ENCODE results near the gene CHIC1.
"Not testable (repeated sequence)": the region's sequence is repeated elsewhere in the genome, so short reads cannot be mapped to it uniquely, and the experiment has no call there.

The CHIC1 gene

DNA sequence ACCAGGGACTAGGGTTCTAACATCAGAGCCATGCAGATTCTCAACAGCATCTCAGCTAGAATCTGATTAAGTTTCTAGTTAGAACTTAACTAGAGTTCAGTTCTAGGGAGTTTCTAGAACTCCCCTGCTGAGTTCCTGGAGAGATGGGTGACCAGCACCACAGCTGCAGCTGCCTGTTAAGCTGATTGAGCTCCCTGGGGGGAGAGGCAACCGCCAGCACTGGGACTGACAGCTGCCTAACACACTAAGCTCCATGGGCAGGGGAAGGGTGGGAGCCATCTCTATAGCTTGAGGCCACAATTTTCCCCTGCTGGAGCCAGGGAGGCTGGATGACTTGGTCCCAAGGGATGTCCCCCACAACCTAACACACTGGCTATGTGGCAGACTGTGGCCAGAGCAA is 84.2 kb downstream of the CHIC1 start:
- no peak for DNase-seq (ENCODE audit: low spot score in 2 of 2)
- H3K27me3 ChIP-seq (ENCODE audit: low read depth), result no peaks in the 10 kb centered on the region
- no peaks in the 10 kb centered on the region for H3K36me3 ChIP-seq (replicated peaks)
- in situ Hi-C loops (cut with MboI; ENCODE audit: low sequenced_read_pairs), result no loop called here
- no peaks in the 10 kb centered on the region for H3K4me1 ChIP-seq
- H3K9me3 ChIP-seq, result peaks cover 8% of the 10 kb centered on the region
- no peak overlapping the region for H3K4me3 ChIP-seq

DNA sequence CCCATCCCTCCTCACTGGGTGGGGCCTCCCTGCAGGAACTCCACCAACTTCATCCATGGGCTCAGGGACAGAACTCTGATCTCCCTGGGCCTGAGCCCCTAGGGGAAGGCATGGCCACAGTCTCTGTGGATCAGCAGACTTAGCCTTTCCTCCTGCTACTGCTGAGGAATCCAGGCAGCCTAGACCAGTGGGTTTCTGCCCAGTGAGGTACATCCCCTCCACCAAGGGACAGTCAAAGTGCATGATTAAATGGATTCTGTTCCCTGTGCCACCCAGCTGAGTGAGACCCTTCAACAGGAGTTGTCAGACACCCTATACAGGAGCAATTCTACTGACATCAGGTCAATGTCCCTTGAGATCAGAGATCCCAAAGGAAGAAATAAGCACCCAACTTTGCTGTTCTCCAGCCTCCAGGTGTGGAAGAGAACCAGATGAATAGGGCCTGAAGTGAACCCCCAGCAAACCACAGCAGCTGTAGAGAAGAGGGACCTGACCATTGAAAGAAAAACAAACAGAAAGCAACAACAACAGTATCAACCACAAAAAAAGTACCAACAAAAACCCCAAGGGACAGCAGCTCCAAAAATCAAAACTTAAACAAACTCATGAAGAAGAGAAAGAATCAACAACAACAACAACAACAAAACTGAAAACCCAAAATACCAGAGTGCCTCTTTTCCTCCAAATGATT is 84.8 kb downstream of the CHIC1 start:
- H3K4me1 ChIP-seq, result no peaks in the 10 kb centered on the region
- no peaks in the 10 kb centered on the region for H3K27me3 ChIP-seq (ENCODE audit: low read depth)

DNA sequence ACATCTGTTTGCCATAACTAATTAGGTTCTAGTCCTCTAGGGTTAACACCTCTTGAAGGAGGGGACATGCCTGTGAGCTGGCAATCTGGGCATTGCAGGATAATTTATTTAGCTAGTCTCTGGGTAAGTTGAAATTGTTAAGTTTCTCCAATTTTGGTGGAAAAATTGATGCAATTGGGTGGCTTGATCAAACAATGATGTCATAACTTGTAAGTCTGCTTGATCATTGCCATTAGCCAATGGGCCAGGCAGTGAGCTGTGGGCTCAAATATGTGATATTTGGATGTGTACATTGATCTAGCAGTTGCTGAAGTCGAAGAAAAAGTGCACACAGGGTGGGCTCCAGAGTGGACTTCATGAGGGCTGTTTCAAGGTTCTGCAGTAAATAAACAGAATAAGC is 98.3 kb downstream of the CHIC1 start:
- in situ Hi-C loops (cut with MboI; ENCODE audit: low sequenced_read_pairs); DNase-seq (ENCODE audit: low spot score in 2 of 2); H3K4me3 ChIP-seq; H3K4me1 ChIP-seq; H3K36me3 ChIP-seq (replicated peaks); H3K27me3 ChIP-seq (ENCODE audit: low read depth); H3K9me3 ChIP-seq: not testable (repeated sequence)

More for the DNA sequence above, 84.8 kb downstream of the CHIC1 start:
- H3K36me3 ChIP-seq (replicated peaks), result no peaks in the 10 kb centered on the region
- no peak overlapping the region for H3K4me3 ChIP-seq
- no peak for DNase-seq (ENCODE audit: low spot score in 2 of 2)
- in situ Hi-C loops (cut with MboI; ENCODE audit: low sequenced_read_pairs), result no loop called here
- H3K9me3 ChIP-seq, result peaks cover 8% of the 10 kb centered on the region

DNA sequence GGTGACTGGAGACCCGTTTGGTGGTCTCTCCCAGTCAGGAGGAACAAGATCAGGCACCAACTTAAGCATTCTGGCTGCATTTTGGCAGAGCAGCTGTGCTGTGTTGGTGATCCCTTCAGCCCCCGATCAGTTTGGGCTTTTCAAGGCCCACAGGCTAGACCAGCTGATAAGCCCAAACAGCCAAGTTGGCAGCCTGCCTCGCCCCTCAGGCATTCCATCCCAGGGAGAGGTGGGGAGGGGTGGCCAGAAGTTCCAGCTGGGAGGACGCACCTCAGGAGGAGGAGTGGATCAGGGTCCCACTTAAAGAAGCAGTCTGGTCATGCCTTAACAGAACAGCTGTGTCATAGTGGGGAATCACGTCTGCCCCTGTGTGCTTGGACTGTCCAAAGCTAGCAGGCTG is 105.8 kb downstream of the CHIC1 start:
- Histone ChIP-seq H3K36me3 (replicated peaks) (no peaks in the 10 kb centered on the region), H3K9me3 (0 out of 2 replicates have a peak, but pooled peaks cover 2% of the 10 kb centered on the region), H3K4me3 (no peak overlapping the region), H3K4me1 (no peaks in the 10 kb centered on the region), H3K27me3 (ENCODE audit: low read depth) (no peaks in the 10 kb centered on the region)
- in situ Hi-C loops (cut with MboI; ENCODE audit: low sequenced_read_pairs), result no loop called here
- DNase-seq (ENCODE audit: low spot score in 2 of 2), result no peak

DNA sequence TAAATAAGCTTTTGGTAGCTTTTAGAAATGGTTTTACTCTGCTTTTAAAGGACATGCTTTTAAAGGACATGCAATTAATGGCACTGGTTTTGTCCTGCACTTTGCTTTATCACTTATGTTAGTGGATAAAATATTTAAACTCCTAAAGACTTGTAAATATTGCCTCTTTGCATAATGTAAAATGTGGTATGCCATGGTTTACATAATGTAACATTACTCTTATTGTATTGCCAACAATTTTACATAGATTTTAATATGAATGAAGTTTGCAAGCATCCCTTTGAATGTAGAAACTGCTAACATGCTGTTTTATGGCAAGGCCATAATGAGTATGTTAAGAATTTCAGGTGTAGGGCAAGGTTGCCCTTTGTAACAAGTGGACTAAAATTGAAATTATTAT is 118.4 kb downstream of the CHIC1 start:
- H3K27me3 ChIP-seq (ENCODE audit: low read depth), result no peaks in the 10 kb centered on the region
- in situ Hi-C loops (cut with MboI; ENCODE audit: low sequenced_read_pairs), result no loop called here
- H3K4me1 ChIP-seq, result peaks cover 18% of the 10 kb centered on the region
- no peak overlapping the region for H3K4me3 ChIP-seq
- DNase-seq (ENCODE audit: low spot score in 2 of 2), result peak in 1 of 2 experiments; percentile 57
- H3K9me3 ChIP-seq, result no peaks in the 10 kb centered on the region
- no peaks in the 10 kb centered on the region for H3K36me3 ChIP-seq (replicated peaks)

DNA sequence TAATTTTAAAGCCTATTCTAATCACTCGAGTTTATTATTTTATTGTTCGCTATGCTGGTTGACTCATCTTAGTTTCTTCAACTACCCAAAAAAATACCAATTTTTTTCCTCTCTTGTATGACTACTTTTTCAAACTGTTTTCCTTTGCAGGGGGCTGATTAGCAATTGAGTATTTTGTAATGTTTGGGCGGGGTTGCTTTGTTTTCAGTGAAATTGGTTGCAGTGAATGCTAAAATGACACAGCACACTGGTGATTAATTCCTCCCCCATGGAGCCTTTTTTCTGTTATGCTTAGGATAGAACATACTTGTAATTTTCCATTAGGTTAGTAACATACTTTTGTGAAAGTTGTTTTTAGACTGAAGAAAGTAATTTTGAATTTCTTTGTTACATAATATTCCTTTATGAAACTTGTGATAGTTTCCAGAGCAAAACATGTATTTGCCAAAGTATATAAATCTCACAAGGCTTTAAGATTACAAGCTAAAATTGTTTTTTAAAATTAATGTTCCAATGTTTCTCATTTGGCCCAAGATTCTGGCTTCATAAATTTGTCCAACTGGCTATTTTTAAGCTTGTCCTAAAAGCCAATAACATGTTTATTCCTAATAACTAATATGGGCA is 120.4 kb downstream of the CHIC1 start:
- in situ Hi-C loops (cut with MboI; ENCODE audit: low sequenced_read_pairs), result no loop called here
- H3K4me1 ChIP-seq, result peaks cover 18% of the 10 kb centered on the region
- DNase-seq (ENCODE audit: low spot score in 2 of 2), result no peak

DNA sequence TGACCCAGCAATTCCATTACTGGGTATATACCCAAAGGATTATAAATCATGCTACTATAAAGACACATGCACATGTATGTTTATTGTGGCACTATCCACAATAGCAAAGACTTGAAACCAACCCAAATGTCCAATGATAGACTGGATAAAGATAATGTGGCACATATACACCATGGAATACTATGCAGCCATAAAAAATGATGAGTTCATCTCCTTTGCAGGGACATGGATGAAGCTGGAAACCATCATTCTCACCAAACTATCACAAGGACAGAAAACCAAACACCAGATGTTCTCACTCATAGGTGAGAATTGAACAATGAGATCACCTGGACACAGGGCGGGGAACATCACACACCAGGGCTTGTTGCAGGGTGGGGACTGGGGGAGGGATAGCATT is 144.0 kb downstream of the CHIC1 start:
- DNase-seq (ENCODE audit: low spot score in 2 of 2); H3K4me1 ChIP-seq; H3K9me3 ChIP-seq; H3K36me3 ChIP-seq (replicated peaks); H3K4me3 ChIP-seq; in situ Hi-C loops (cut with MboI; ENCODE audit: low sequenced_read_pairs); H3K27me3 ChIP-seq (ENCODE audit: low read depth): not testable (repeated sequence)

More for the DNA sequence above, 120.4 kb downstream of the CHIC1 start:
- no peaks in the 10 kb centered on the region for H3K27me3 ChIP-seq (ENCODE audit: low read depth)
- peaks cover 3% of the 10 kb centered on the region; the same call in 1 of the 2 replicates for H3K9me3 ChIP-seq
- no peaks in the 10 kb centered on the region; the same call in 1 of the 2 replicates for H3K36me3 ChIP-seq (replicated peaks)
- H3K4me3 ChIP-seq, result no peak overlapping the region

DNA sequence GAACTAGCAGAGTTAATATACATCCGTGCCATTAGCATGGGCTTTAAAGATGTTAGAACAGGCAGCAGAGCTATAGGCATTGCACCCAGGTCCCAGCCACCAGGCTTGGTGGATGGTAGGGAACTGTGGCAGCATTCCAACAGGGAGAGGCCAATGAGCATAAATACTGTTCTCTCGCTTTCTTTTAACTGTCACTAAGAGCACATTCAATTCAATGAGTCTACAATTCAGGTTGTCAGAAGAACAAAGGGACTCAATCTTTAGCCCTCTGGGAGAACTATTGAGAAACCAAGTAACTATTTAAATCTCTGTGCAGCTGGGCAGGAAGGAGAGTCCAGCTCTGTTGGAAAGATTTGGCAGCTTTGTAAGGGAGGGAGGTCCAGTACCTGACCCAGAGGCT is 165.6 kb downstream of the CHIC1 start:
- H3K9me3 ChIP-seq, result no peaks in the 10 kb centered on the region
- in situ Hi-C loops (cut with MboI; ENCODE audit: low sequenced_read_pairs), result no loop called here
- no peaks in the 10 kb centered on the region for H3K27me3 ChIP-seq (ENCODE audit: low read depth)
- H3K4me3 ChIP-seq, result no peak overlapping the region
- peak; percentile 75 to 89 for DNase-seq (ENCODE audit: low spot score in 2 of 2)
- H3K4me1 ChIP-seq, result peaks cover 11% of the 10 kb centered on the region
- no peaks in the 10 kb centered on the region for H3K36me3 ChIP-seq (replicated peaks)
